AG09319 (cell line): ENCODE results near the gene CDH4.

Experiments used
- DNase-seq: peaks from one replicate; pipeline ENCODE4 v3.0.0-alpha.2; 2010; ENCODE audit warnings: low read depth; ENCODE audit errors: extremely low read depth
- TF ChIP-seq, protein P1 (sequence below): IDR thresholded peaks from 2 replicates; pipeline ENCODE4 v1.5.1; 2011; ENCODE audit warnings: low read depth, mild to moderate bottlenecking, inconsistent platforms, low read length, moderate library complexity

CDH4 gene

DNA sequence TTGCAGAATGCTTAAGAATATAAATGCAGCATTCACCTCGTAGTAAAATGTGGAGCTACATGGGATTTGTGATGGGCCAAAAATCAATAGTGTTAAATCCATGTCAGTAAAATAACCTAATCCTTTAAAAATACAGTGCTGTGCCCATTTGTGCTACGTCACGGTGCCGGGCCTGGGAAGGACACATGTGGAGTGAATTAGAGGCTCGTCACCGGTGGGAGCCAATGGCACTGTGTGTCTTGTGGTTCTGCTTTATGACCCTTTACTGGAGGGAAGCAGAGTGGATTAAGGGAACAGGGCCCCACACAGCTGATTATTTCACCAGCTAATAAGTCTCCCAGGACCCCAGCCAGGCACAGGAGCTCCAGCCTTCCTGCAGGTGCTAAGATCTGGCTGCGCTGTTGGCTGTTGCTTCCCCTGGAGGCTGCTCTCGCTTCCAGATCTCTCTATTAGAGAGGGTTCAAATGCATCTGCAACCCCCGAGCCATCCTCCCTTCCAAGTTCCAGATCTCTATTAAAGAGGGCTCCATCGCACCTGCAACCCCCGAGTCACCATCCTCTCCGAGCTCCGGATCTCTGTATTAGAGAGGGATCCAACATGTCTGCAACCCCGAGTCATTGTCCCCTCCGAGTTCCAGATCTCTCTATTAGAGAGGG is 405.8 kb downstream of the CDH4 start:
- no peak for DNase-seq
- TF ChIP-seq, protein P1, sequence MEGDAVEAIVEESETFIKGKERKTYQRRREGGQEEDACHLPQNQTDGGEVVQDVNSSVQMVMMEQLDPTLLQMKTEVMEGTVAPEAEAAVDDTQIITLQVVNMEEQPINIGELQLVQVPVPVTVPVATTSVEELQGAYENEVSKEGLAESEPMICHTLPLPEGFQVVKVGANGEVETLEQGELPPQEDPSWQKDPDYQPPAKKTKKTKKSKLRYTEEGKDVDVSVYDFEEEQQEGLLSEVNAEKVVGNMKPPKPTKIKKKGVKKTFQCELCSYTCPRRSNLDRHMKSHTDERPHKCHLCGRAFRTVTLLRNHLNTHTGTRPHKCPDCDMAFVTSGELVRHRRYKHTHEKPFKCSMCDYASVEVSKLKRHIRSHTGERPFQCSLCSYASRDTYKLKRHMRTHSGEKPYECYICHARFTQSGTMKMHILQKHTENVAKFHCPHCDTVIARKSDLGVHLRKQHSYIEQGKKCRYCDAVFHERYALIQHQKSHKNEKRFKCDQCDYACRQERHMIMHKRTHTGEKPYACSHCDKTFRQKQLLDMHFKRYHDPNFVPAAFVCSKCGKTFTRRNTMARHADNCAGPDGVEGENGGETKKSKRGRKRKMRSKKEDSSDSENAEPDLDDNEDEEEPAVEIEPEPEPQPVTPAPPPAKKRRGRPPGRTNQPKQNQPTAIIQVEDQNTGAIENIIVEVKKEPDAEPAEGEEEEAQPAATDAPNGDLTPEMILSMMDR: no peak

DNA sequence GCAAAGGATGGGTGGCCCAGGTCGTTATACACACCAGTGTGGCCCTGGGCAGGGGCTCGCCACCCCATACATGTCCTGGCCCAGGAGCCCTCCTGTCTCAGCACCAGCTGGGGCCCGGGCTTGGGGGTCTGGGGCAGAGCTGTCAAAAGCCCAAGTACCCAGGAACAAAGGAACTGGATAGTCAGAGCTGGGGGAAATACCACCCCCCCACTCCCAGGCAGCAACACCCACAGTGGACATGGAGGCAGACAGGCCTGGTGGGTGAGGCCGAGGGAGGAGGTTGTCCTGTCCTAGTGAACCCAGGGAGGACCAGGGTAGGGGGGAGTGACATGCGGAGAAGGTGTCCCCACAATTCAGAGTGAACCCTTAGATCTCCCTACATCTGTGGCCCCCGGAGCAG is 406.5 kb downstream of the CDH4 start:
- DNase-seq: no peak
- TF ChIP-seq, protein P1: no peak

DNA sequence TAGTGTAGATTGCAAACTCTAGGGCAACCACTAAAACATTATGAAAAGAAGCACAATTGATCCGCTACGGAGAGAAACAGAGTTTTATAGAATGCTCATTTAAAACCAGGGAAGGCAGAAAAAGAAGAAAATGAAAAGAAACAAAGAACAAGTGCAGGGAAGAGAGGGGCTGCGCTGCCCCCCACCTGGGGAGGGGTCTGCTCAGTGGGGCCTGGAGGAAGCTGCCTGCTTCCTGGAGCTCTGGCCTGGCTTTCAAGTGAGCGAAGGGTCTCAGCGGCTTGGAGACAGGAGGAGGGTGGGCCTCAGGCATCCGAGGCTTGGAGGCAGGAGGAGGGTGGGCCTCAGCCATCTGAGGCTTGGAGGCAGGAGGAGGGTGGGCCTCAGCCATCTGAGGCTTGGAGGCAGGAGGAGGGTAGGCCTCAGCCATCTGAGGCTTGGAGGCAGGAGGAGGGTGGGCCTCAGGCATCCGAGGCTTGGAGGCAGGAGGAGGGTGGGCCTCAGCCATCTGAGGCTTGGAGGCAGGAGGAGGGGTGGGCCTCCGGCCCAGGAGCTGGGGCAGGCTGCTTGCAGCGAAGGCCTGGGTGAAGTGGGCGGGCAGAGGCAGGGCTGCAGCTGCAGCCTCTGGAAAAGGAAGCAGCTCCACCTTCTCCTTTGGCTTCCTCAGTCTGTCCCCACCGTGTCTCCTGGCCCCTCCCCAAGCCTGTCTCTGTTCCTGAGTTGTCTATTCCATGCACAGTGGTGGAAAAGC is 407.4 kb downstream of the CDH4 start:
- no peak for DNase-seq
- TF ChIP-seq, protein P1: no peak

DNA sequence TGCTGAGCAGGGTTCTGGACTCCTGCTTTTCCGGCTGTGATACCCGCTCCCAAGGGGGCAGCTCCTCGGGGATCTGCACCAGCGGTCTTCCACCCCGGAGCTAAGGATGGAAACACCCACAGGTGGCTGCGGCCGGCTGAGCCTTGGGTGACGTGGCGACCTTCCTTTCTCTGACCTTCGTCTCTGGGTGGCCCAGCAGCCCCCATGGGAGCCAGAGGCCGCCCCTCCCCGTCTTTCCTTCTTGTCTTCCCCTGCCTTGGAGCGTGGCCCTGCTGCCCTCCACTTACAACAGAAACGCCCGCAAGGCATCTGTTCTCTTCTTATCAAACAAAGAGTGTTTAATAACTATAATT is 407.9 kb downstream of the CDH4 start:
- TF ChIP-seq, protein P1: no peak
- no peak for DNase-seq

DNA sequence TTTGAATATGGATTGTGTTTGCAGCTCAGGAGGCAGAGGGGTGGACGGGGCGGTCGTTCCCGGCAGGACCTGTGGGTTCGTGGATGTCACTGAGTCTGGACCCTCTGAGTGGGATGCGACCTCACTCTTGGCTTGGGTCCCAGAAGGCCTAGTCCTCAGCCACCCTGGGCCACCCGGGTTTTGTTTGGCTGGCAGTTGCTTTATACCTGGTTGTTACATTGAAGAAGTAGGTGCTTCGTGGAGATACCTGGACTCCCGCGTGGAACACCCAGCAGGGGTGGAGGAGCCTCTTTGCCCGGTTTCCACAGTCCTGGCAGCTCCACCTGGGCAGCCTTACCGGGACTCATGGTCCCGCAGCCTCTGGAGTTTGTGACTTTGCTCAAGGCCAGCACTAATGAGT is 408.5 kb downstream of the CDH4 start:
- TF ChIP-seq, protein P1: no peak
- DNase-seq: no peak

DNA sequence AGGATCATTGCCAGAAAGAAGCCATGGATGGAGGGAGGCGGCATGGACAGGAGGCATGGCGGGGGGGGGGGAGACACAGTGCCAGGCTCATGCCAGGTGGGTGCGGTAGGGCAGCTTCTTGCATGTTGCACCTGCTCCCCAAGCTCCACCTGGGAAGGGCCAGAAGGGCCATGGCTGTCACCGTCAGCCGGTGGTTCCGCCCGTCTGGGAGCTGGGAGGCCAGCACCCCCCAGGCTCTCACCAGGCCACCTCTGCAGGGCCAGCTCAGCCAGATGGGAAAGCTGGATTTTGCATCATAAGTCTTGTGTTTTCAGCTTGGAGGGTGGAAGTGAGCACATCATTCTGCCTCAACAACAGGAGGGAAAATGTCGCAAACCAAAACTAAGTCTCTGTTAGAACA is 409.0 kb downstream of the CDH4 start:
- TF ChIP-seq, protein P1: no peak
- DNase-seq: no peak

DNA sequence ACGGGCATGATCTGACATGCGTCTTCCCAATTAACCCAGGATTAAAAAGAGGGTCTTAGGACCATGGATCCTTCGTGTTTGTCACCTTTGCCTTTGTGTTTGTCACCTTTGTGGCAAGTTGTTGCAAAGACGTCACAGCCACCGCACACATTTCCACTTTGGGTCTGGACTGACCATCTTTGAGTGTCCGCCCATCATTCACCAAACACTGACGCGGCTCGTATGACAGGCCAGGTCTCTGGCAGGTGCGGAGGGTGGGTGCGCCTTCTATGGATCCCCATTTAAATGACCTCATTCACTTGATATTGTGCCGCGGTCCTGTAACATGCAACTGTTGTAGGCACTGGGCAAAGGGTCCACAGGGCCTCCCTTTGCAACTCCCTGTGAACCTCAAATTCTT is 409.5 kb downstream of the CDH4 start:
- no peak for DNase-seq
- TF ChIP-seq, protein P1: no peak
